B cell (primary cell): ENCODE measurements around the gene CDA. TPM values are rescaled to one million over a fixed set of nuclear protein-coding genes. Genes with fewer than 3 reads are reported as not detected.

Experiments
- ATAC-seq: fragments of 200-7000 bp; cut with Tn5 transposase; one replicate; pipeline ENCODE4 v1.10.0; 2021; ENCODE audit warnings: low read depth, mild to moderate bottlenecking, moderate number of reproducible peaks, moderate library complexity
- CTCF ChIA-PET: fragments of 350-600 bp; sonication (Branson Sonifier 250); formaldehyde crosslinking; loops from one replicate; lab custom pipeline; 2021; ENCODE audit warnings: antibody characterized with exemption, inconsistent platforms; lab: Charles Lee
- POLR2A ChIA-PET: fragments of 350-600 bp; sonication (Branson Sonifier 250); formaldehyde crosslinking; loops from one replicate; lab custom pipeline; 2021; ENCODE audit warnings: antibody characterized with exemption; lab: Charles Lee
- DNase-seq: peaks from one replicate; pipeline ENCODE4 v3.0.0; 2013
- H2AFZ ChIP-seq: 2 replicates; pipeline ENCODE4 v1.6.1; 2012; ENCODE audit warnings: mild to moderate bottlenecking, low read depth, low read length; ENCODE audit not compliant: insufficient read depth, poor library complexity, severe bottlenecking
- H3K27ac ChIP-seq, 2 donors: 1 replicate in 1 of 2; 2 replicates in 1 of 2; pipeline ENCODE4 v1.5.1; 2012 to 2013; ENCODE audit warnings: low read length in 2 of 2, mild to moderate bottlenecking in 2 of 2, moderate library complexity in 1 of 2
- H3K27me3 ChIP-seq, 4 experiments: fragments of 200-600 bp in 1 of 4; sonication (generic) in 1 of 4; replicated peaks in 1 of 4; 1 replicate in 2 of 4; 2 replicates in 2 of 4; pipeline versions ENCODE4 v1.6.1 to v1.7.0; 2013 to 2016; ENCODE audit warnings: low read length in 3 of 4, mild to moderate bottlenecking in 2 of 4, mixed read lengths in 1 of 4, moderate library complexity in 1 of 4; ENCODE audit not compliant: insufficient read depth in 4 of 4, control insufficient read depth in 3 of 4; ENCODE audit errors: control extremely low read depth in 1 of 4
- H3K36me3 ChIP-seq, 2 experiments: replicated peaks in 1 of 2; 1 replicate in 1 of 2; 2 replicates in 1 of 2; pipeline versions ENCODE4 v1.6.1 to v1.7.1; 2013; ENCODE audit warnings: low read length in 1 of 2; ENCODE audit not compliant: insufficient read depth in 2 of 2, control insufficient read depth in 1 of 2; ENCODE audit errors: control extremely low read depth in 1 of 2, extremely low read depth in 1 of 2
- H3K4me1 ChIP-seq, 2 donors: fragments of 200-600 bp in 1 of 2; sonication (generic) in 1 of 2; 1 replicate in 1 of 2; 2 replicates in 1 of 2; pipeline versions ENCODE4 v1.5.1 to v1.6.1; 2013 to 2017; ENCODE audit warnings: low read length in 2 of 2; ENCODE audit not compliant: control insufficient read depth in 2 of 2, insufficient read depth in 2 of 2
- H3K4me2 ChIP-seq: replicated peaks from 2 replicates; pipeline ENCODE3; 2012; ENCODE audit warnings: mild to moderate bottlenecking, low read depth, low read length; ENCODE audit not compliant: poor library complexity, severe bottlenecking
- H3K4me3 ChIP-seq, 5 experiments: fragments of 200-600 bp in 1 of 5; sonication (generic) in 1 of 5; 1 replicate in 3 of 5; 2 replicates in 2 of 5; pipeline versions ENCODE4 v1.5.1 to v1.7.0; 2011 to 2016; ENCODE audit warnings: low read length in 4 of 5, mild to moderate bottlenecking in 4 of 5, low read depth in 2 of 5, control low read depth in 1 of 5, moderate library complexity in 1 of 5; ENCODE audit not compliant: insufficient read depth in 1 of 5; ENCODE audit errors: control extremely low read depth in 1 of 5, extremely low read depth in 1 of 5
- H3K79me2 ChIP-seq: fragments of 200-600 bp; sonication (generic); one replicate; pipeline ENCODE4 v1.6.0; 2016; ENCODE audit warnings: low read length; ENCODE audit not compliant: control insufficient read depth, insufficient read depth
- H3K9ac ChIP-seq: fragments of 200-600 bp; sonication (generic); 2 replicates; pipeline ENCODE4 v1.6.1; 2017; ENCODE audit warnings: mild to moderate bottlenecking, low read length, moderate library complexity
- H3K9me3 ChIP-seq, 3 donors: one replicate each; pipeline versions ENCODE4 v1.6.1 to v1.7.1; 2013; ENCODE audit warnings: low read length in 2 of 3; ENCODE audit not compliant: control insufficient read depth in 2 of 3, insufficient read depth in 1 of 3; ENCODE audit errors: control extremely low read depth in 1 of 3
- H4K20me1 ChIP-seq: 2 replicates; pipeline ENCODE4 v1.6.0; 2012; ENCODE audit warnings: mild to moderate bottlenecking, low read length; ENCODE audit not compliant: insufficient read depth, control insufficient read depth, poor library complexity, severe bottlenecking
- H3K27ac Mint-ChIP-seq: one replicate; pipeline ENCODE4 v1.8.0; 2021; ENCODE audit warnings: mixed read lengths
- H3K27me3 Mint-ChIP-seq: one replicate; pipeline ENCODE4 v1.8.0; 2021; ENCODE audit warnings: mixed read lengths
- H3K4me1 Mint-ChIP-seq: one replicate; pipeline ENCODE4 v1.8.0; 2021; ENCODE audit warnings: mixed read lengths
- H3K4me3 Mint-ChIP-seq: one replicate; pipeline ENCODE4 v1.8.0; 2021; ENCODE audit warnings: mixed read lengths
- H3K9me3 Mint-ChIP-seq: one replicate; pipeline ENCODE4 v1.8.0; 2022; ENCODE audit warnings: mixed read lengths; ENCODE audit not compliant: insufficient read depth
- EZH2 ChIP-seq: IDR thresholded peaks from 2 replicates; pipeline ENCODE4 v1.6.1; 2012; ENCODE audit warnings: borderline replicate concordance, low read depth, mild to moderate bottlenecking, moderate library complexity, low read length; ENCODE audit not compliant: insufficient read depth, poor library complexity, severe bottlenecking
- WGBS: methylation state at CpG from one replicate; pipeline ENCODE4 v1.1.5; 2013; ENCODE audit warnings: missing lambda C conversion rate; ENCODE audit not compliant: insufficient coverage; 5-methylcytosine and 5-hydroxymethylcytosine counted together
- intact Hi-C: fragments of 100-400 bp; cut with micrococcal nuclease; formaldehyde crosslinking; loops from one replicate; pipeline ENCODE4 v1.10.0; 2022
- polyA plus RNA-seq: library from polyadenylated mRNA; depleted of rRNA; stranded (reverse); fragments of >200 nt; gene quantifications from 2 replicates; pipeline ENCODE4 v1.2.3, GENCODE V29; 2012
- total RNA-seq, 2 donors: library from RNA; stranded (reverse); fragments of 120-200 nt in 1 of 2; gene quantifications; 1 replicate in 1 of 2; 2 replicates in 1 of 2; pipeline versions ENCODE4 v1.2.3 to v1.2.4, GENCODE V29; 2013 to 2022
- TF ChIP-seq, protein P1 (sequence below): fragments of 200-600 bp; IDR thresholded peaks from one replicate; pipeline ENCODE4 v1.8.0; 2022; ENCODE audit warnings: antibody characterized with exemption, mild to moderate bottlenecking

CDA gene
- total and polyA plus RNA-seq, 2 donors (not counting 1 experiment from before 2014, with no cell fraction given) = 0.64 TPM; not detected in 1

- ATAC-seq = no peak
- Histone ChIP-seq H4K20me1 (no peaks in the 10 kb centered on the region), H3K4me3 (no peak overlapping the region), H3K27me3 (peaks cover 0 to 39% (median 11%) of the 10 kb centered on the region in 4 experiments), H3K36me3 (no peaks in the 10 kb centered on the region), H3K9ac (no peak overlapping the region), H2AFZ (no peak overlapping the region), H3K4me2 (no peak overlapping the region), H3K79me2 (no peaks in the 10 kb centered on the region), H3K4me1 (no peaks in the 10 kb centered on the region), H3K27ac (no peak overlapping the region), H3K9me3 (peaks cover 0 to 10% (median 0%) of the 10 kb centered on the region in 3 donors)
- Mint-ChIP-seq H3K4me1 (no peaks in the 10 kb centered on the region), H3K27ac (no peak overlapping the region), H3K27me3 (peaks cover 57% of the 10 kb centered on the region), H3K4me3 (no peak overlapping the region), H3K9me3 (peaks cover 4% of the 10 kb centered on the region)
- CTCF ChIA-PET = no interaction called here
- DNase-seq = no peak
- intact Hi-C loops = no loop called here
- WGBS = 84% methylated on average over 5 of the region's 10 CpGs
- POLR2A ChIA-PET = no interaction called here
- TF ChIP-seq, protein P1, sequence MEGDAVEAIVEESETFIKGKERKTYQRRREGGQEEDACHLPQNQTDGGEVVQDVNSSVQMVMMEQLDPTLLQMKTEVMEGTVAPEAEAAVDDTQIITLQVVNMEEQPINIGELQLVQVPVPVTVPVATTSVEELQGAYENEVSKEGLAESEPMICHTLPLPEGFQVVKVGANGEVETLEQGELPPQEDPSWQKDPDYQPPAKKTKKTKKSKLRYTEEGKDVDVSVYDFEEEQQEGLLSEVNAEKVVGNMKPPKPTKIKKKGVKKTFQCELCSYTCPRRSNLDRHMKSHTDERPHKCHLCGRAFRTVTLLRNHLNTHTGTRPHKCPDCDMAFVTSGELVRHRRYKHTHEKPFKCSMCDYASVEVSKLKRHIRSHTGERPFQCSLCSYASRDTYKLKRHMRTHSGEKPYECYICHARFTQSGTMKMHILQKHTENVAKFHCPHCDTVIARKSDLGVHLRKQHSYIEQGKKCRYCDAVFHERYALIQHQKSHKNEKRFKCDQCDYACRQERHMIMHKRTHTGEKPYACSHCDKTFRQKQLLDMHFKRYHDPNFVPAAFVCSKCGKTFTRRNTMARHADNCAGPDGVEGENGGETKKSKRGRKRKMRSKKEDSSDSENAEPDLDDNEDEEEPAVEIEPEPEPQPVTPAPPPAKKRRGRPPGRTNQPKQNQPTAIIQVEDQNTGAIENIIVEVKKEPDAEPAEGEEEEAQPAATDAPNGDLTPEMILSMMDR = no peak
- no peak for TF ChIP-seq EZH2
Observed at GRCh38 chr1:20586953-20587660, 1.8 kb upstream of the CDA start.

DNA sequence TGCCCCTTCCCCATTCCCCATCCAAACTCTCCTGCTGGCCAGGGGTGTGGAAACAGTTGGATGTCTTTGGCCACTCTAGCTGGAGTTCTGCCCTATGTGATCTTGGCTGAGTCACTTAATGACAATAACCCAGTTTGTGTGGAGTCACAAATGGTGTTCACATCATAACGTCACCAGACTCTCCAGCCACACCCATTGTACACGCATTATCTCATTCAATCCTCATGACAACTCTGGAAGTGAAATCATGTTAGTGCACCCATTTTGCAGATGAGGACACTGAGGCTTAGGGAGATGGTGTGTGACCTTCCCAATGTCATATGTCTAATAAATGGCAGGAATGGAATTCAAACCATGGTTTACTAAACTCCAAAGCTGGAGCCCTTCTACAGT is 1.2 kb upstream of the CDA start:
- POLR2A ChIA-PET = no interaction called here

More for the DNA sequence above, 1.2 kb upstream of the CDA start:
- no peak overlapping the region for H3K4me2 ChIP-seq
- no peak for ATAC-seq
- TF ChIP-seq EZH2 = no peak
- TF ChIP-seq, protein P1 = no peak
- intact Hi-C loops = no loop called here
- H4K20me1 ChIP-seq = no peaks in the 10 kb centered on the region
- Mint-ChIP-seq H3K4me1 (no peaks in the 10 kb centered on the region), H3K27ac (no peak overlapping the region), H3K9me3 (peaks cover 4% of the 10 kb centered on the region), H3K4me3 (no peak overlapping the region), H3K27me3 (peaks cover 61% of the 10 kb centered on the region)
- no peak for DNase-seq
- H3K27ac ChIP-seq = no peak overlapping the region
- H3K36me3 ChIP-seq = no peaks in the 10 kb centered on the region
- no peaks in the 10 kb centered on the region for H3K79me2 ChIP-seq
- H3K27me3 ChIP-seq = peaks cover 0 to 39% (median 11%) of the 10 kb centered on the region in 4 experiments
- WGBS = no CpG with 5 or more reads among the region's 2 CpGs
- H2AFZ ChIP-seq = no peak overlapping the region
- no peak overlapping the region for H3K4me3 ChIP-seq
- no peak overlapping the region for H3K9ac ChIP-seq
- H3K9me3 ChIP-seq = peaks cover 0 to 10% (median 0%) of the 10 kb centered on the region in 3 donors
- CTCF ChIA-PET = no interaction called here
- no peaks in the 10 kb centered on the region for H3K4me1 ChIP-seq
